GM21528 (cell line): ENCODE data around the gene GOT2.
"Not testable (repeated sequence)": the region's sequence is repeated elsewhere in the genome, so short reads cannot be mapped to it uniquely, and the experiment has no call there.

ENCODE experiments used
- ATAC-seq: cut with Tn5 transposase; IDR thresholded peaks from one replicate; pipeline ENCODE4 v1.9.1; 2021; ENCODE audit warnings: mild to moderate bottlenecking, moderate library complexity; ENCODE audit not compliant: unreplicated experiment, low FRiP score

GOT2 gene

DNA sequence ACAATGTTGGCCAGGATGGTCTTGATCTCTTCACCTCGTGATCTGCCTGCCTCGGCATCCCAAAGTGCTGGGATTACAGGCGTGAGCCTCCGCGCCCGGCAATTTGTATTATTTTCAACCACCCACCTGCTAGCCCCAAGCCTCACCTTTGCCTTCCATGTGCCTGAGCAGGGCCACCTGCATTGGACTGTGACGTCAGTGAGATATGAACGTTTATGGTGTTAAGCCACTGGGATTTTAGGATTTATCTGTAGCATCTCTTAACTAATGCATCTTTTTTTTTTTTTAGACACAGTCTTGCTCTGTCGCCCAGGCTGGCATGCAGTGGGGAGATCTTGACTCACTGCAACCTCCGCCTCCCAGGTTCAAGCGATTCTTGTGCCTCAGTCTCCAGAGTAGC lies 74.2 kb downstream of the GOT2 start:
- ATAC-seq, result not testable (repeated sequence)

DNA sequence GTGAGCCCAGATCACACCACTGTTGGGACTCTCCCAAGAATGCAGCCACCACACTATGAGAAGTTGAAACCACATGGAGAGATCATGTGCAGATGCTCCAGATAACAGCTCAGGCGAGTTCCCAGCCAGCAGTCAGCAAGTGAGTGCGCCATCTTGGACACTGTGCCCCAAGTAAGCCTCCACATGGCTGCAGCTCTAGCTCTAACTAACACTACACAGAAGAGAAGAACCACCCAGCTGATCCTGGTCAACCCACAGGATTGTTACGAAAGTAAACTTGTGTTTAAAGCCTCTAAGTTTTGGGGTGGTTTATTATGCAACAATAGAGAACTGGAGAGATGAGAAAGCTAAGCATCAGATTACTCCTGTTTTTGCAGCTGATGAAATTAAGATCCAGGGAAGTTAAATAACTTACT lies 75.3 kb downstream of the GOT2 start:
- no peak for ATAC-seq
